BJ (cell line): ENCODE data around the gene TPPP. TPM values are rescaled to one million over a fixed set of nuclear protein-coding genes. Genes with fewer than 3 reads are reported as not detected.

Source experiments
- CTCF ChIA-PET: fragments of 350-600 bp; formaldehyde crosslinking; extraction: SDS; loops from one replicate; lab custom pipeline; 2021; ENCODE audit warnings: antibody characterized with exemption, inconsistent platforms; lab: Yijun Ruan, JAX
- POLR2A ChIA-PET: fragments of 300-600 bp; sonication (Branson Sonifier 250); formaldehyde crosslinking; extraction: SDS; loops from one replicate; lab custom pipeline; 2021; ENCODE audit warnings: antibody characterized with exemption; lab: Charles Lee
- DNase-seq: peaks from one replicate; pipeline ENCODE4 v3.0.0-alpha.2; 2011; ENCODE audit warnings: low read depth
- H3K27me3 ChIP-seq: 2 replicates; pipeline ENCODE4 v1.6.0; 2011; ENCODE audit warnings: low read length; ENCODE audit not compliant: control insufficient read depth, insufficient read depth
- H3K36me3 ChIP-seq: 2 replicates; pipeline ENCODE4 v1.5.1; 2011; ENCODE audit warnings: low read length; ENCODE audit not compliant: control insufficient read depth, insufficient read depth
- H3K4me3 ChIP-seq: 2 replicates; pipeline ENCODE4 v1.5.1; 2011; ENCODE audit warnings: low read depth, mild to moderate bottlenecking, control low read depth, low read length
- CTCF ChIP-seq: IDR thresholded peaks from 2 replicates; pipeline ENCODE4 v1.5.1; 2011; ENCODE audit warnings: low read depth, mild to moderate bottlenecking, control low read depth, inconsistent platforms, low read length, moderate library complexity; ENCODE audit not compliant: insufficient read depth
- polyA plus RNA-seq: library from polyadenylated mRNA; depleted of rRNA; stranded (reverse); fragments of >200 nt; gene quantifications from 2 replicates; pipeline ENCODE4 v1.2.3, GENCODE V29; 2011

TPPP gene
- polyA plus RNA-seq, 1 experiment = 0.09 TPM

DNA sequence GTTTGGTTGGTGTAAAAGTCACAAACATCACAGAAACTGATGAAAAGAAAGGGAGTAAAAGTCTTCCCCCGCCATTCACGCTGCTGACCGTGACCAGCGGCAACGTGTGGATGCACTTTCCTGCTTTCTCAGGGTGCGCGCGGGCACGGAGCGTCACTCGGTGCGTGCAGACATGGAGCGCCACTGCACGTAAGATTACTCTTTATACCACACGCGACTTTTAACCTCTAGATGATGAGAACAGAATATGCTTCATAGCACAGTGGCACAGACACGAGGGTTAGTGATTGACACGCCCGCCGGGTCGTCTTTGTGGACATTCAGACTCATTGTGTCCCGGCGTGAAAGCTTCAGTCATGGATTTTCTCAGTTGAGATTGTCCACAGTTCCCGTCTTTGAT lies 65.3 kb downstream of the TPPP start:
- H3K36me3 ChIP-seq = 0 out of 2 replicates have a peak, but pooled peaks cover 1% of the 10 kb centered on the region
- CTCF ChIA-PET = no interaction called here
- no peaks in the 10 kb centered on the region for H3K27me3 ChIP-seq
- no peak for TF ChIP-seq CTCF
- no peak for DNase-seq
- POLR2A ChIA-PET = no interaction called here
- no peak overlapping the region for H3K4me3 ChIP-seq

GRCh38 chr5:626850-627249 lies 66.3 kb downstream of the TPPP start:
- TF ChIP-seq CTCF = peak; percentile 13; the same call in 1 of the 2 replicates
- no peak overlapping the region for H3K4me3 ChIP-seq
- 0 out of 2 replicates have a peak, but pooled peaks cover 1% of the 10 kb centered on the region for H3K36me3 ChIP-seq
- ChIA-PET CTCF (no interaction called here), POLR2A (no interaction called here)
- peak; percentile 3 for DNase-seq
- no peaks in the 10 kb centered on the region for H3K27me3 ChIP-seq

DNA sequence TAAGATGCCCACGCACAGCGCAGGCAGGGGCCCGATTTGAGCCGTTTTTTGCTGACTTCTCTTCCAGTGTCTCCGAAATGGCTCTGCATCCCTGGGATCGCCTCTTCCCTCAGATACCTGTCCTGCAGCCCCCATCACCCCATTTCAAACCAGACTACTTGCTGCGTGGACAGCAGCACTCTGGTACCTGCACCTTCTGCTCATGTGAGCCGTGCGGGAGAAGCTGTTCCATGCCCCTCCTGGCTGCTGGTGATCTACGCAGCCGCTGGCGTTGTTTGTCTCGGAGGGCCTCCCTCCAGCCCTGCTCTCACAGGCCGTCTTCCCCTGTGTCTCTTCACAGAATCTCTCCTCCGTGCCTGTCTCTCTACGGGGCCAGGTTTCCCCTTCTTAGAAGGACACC lies 67.6 kb downstream of the TPPP start:
- ChIA-PET CTCF (interaction anchor here (1.0 kb wide), 1 partner anchor 9 kb away, joined by 3 read pairs; no protein-coding TSS in a partner anchor), POLR2A (no interaction called here)
- no peak for DNase-seq
- Histone ChIP-seq H3K4me3 (no peak overlapping the region), H3K27me3 (no peaks in the 10 kb centered on the region), H3K36me3 (peaks cover 3% of the 10 kb centered on the region)
- TF ChIP-seq CTCF = no peak

- POLR2A ChIA-PET = no interaction called here
- H3K4me3 ChIP-seq = no peak overlapping the region
- H3K27me3 ChIP-seq = no peaks in the 10 kb centered on the region
- H3K36me3 ChIP-seq = peaks cover 6% of the 10 kb centered on the region
- no peak for DNase-seq
- TF ChIP-seq CTCF = no peak
- CTCF ChIA-PET = interaction anchor here (1.0 to 1.3 kb wide), 2 partner anchors 10 to 308 kb away, joined by 3 read pairs; no protein-coding TSS in a partner anchor
These were observed 68.3 kb downstream of the TPPP start for GRCh38 chr5:624951-625230.

GRCh38 chr5:624118-624950 lies 68.8 kb downstream of the TPPP start:
- no peaks in the 10 kb centered on the region for H3K27me3 ChIP-seq
- TF ChIP-seq CTCF = no peak
- no peak overlapping the region for H3K4me3 ChIP-seq
- ChIA-PET POLR2A (no interaction called here), CTCF (interaction anchor here (1.3 kb wide), 1 partner anchor 307 kb away, joined by 3 read pairs; no protein-coding TSS in a partner anchor)
- DNase-seq = no peak
- H3K36me3 ChIP-seq = peaks cover 7% of the 10 kb centered on the region
